ENCODE results near the gene USH2A. TPM values are rescaled to one million over a fixed set of nuclear protein-coding genes. Genes with fewer than 3 reads are reported as not detected.

Gene USH2A
- total RNA-seq, 1 donor from 2014 or later, result 0.02 TPM

DNA sequence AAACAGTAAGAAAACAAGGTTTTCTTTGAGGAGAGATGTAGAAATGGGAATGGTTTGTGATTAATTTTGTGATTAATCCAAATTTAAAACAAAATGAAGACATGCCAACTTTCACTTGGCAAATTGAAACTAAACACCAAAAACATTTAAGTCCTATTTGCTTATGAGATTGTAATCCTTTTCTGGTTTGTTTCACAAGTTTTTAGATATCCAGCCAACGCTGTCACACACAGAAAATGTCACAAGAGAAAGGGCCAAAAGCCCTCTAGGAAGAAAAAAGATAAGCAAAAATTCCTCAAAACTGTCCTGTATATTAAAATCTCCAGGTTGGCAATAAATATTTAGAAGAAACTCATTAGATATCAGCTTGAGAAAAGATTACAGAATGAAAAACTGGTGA lies 2.5 kb downstream of the USH2A start:
- no peak for DNase-seq (ENCODE audit: low read depth)
- H3K27ac ChIP-seq (ENCODE audit: low read depth, low read length), result no peak overlapping the region
- no peak overlapping the region for H3K9ac ChIP-seq (ENCODE audit: low read length)
- H3K4me3 Mint-ChIP-seq (ENCODE audit: unreplicated experiment), result no peak overlapping the region
- H3K4me1 Mint-ChIP-seq (ENCODE audit: low read depth, unreplicated experiment), result no peaks in the 10 kb centered on the region
- H3K27ac Mint-ChIP-seq (ENCODE audit: unreplicated experiment), result no peak overlapping the region
- no peaks in the 10 kb centered on the region for H4K20me1 ChIP-seq (ENCODE audit: insufficient read depth, low read length)
- FAIRE-seq, result no peak
- no peaks in the 10 kb centered on the region for H3K9me3 ChIP-seq (ENCODE audit: insufficient read depth, low read depth, low read length)
- H3K27me3 Mint-ChIP-seq (ENCODE audit: low read depth, unreplicated experiment), result no peaks in the 10 kb centered on the region
- TF ChIP-seq, protein P1, sequence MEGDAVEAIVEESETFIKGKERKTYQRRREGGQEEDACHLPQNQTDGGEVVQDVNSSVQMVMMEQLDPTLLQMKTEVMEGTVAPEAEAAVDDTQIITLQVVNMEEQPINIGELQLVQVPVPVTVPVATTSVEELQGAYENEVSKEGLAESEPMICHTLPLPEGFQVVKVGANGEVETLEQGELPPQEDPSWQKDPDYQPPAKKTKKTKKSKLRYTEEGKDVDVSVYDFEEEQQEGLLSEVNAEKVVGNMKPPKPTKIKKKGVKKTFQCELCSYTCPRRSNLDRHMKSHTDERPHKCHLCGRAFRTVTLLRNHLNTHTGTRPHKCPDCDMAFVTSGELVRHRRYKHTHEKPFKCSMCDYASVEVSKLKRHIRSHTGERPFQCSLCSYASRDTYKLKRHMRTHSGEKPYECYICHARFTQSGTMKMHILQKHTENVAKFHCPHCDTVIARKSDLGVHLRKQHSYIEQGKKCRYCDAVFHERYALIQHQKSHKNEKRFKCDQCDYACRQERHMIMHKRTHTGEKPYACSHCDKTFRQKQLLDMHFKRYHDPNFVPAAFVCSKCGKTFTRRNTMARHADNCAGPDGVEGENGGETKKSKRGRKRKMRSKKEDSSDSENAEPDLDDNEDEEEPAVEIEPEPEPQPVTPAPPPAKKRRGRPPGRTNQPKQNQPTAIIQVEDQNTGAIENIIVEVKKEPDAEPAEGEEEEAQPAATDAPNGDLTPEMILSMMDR (IDR thresholded peaks at IDR 0.05; ENCODE audit: insufficient read depth, low read depth, low read length), result no peak
- TF ChIP-seq EZH2 (IDR thresholded peaks at IDR 0.05; ENCODE audit: insufficient read depth, low read length), result no peak
- no peaks in the 10 kb centered on the region for H3K27me3 ChIP-seq (ENCODE audit: insufficient read depth, low read length)
- H3K4me3 ChIP-seq (ENCODE audit: insufficient read depth, low read depth, low read length), result no peak overlapping the region
- no peaks in the 10 kb centered on the region for H3K36me3 Mint-ChIP-seq (ENCODE audit: low read depth, unreplicated experiment)
- no peak overlapping the region for H3K4me2 ChIP-seq (ENCODE audit: low read length)
- H3K4me1 ChIP-seq (ENCODE audit: insufficient read depth, low read length), result no peaks in the 10 kb centered on the region
- H3K9me3 Mint-ChIP-seq (ENCODE audit: unreplicated experiment), result no peaks in the 10 kb centered on the region
- no peaks in the 10 kb centered on the region for H3K79me2 ChIP-seq (ENCODE audit: insufficient read depth, low read length)
- no peak overlapping the region for H2AFZ ChIP-seq (ENCODE audit: low read depth, low read length)
- H3K36me3 ChIP-seq (ENCODE audit: insufficient read depth, low read length), result no peaks in the 10 kb centered on the region

DNA sequence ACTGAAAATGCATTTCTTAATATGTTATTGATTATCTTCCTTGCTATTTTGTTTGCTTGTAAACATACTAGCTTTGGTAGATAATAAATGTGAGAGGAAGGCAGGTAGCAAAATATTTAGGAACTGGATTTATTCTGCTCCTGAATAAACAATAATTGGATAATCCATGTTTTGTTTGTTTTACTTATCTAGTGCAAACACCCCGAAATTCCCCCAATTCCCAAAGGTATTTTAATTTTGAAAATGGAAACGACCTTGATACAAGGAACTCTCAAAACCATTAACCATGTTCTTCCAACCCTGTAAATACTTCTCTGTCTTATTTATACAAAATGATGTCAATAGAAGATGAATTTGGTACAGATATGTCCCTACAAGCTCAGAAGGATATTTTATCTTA lies 3.0 kb downstream of the USH2A start:
- Histone ChIP-seq H2AFZ (ENCODE audit: low read depth, low read length) (no peak overlapping the region), H3K27ac (ENCODE audit: low read depth, low read length) (no peak overlapping the region), H4K20me1 (ENCODE audit: insufficient read depth, low read length) (no peaks in the 10 kb centered on the region), H3K9me3 (ENCODE audit: insufficient read depth, low read depth, low read length) (no peaks in the 10 kb centered on the region), H3K27me3 (ENCODE audit: insufficient read depth, low read length) (no peaks in the 10 kb centered on the region), H3K79me2 (ENCODE audit: insufficient read depth, low read length) (no peaks in the 10 kb centered on the region), H3K4me3 (ENCODE audit: insufficient read depth, low read depth, low read length) (no peak overlapping the region), H3K4me1 (ENCODE audit: insufficient read depth, low read length) (no peaks in the 10 kb centered on the region), H3K36me3 (ENCODE audit: insufficient read depth, low read length) (no peaks in the 10 kb centered on the region), H3K9ac (ENCODE audit: low read length) (no peak overlapping the region), H3K4me2 (ENCODE audit: low read length) (no peak overlapping the region)
- H3K4me3 Mint-ChIP-seq (ENCODE audit: unreplicated experiment), result no peak overlapping the region
- H3K27me3 Mint-ChIP-seq (ENCODE audit: low read depth, unreplicated experiment), result no peaks in the 10 kb centered on the region
- no peaks in the 10 kb centered on the region for H3K36me3 Mint-ChIP-seq (ENCODE audit: low read depth, unreplicated experiment)
- TF ChIP-seq, protein P1 (IDR thresholded peaks at IDR 0.05; ENCODE audit: insufficient read depth, low read depth, low read length), result no peak
- TF ChIP-seq EZH2 (IDR thresholded peaks at IDR 0.05; ENCODE audit: insufficient read depth, low read length), result no peak
- H3K4me1 Mint-ChIP-seq (ENCODE audit: low read depth, unreplicated experiment), result no peaks in the 10 kb centered on the region
- H3K27ac Mint-ChIP-seq (ENCODE audit: unreplicated experiment), result no peak overlapping the region
- FAIRE-seq (no peak), DNase-seq (ENCODE audit: low read depth) (no peak)
- no peaks in the 10 kb centered on the region for H3K9me3 Mint-ChIP-seq (ENCODE audit: unreplicated experiment)

DNA sequence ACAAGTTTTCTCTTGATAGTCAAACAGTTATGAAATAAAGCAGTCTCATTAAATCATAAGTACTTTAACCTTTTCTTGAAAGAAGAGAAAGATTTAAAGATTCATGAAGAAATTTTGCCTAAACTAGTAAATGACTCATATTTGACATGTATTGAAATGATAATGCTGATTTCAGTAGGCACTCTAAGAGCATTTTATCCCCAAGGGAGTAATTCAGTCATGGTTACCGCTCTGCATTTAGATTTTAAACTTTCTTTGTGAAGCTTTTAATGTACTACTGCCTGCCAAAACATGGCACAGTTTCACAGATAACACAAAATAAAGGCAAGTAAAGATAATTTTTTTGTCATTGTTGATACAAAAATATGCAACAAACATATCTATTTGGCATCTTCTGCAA lies 6.8 kb downstream of the USH2A start:
- Mint-ChIP-seq H3K27me3 (ENCODE audit: low read depth, unreplicated experiment) (no peaks in the 10 kb centered on the region), H3K4me3 (ENCODE audit: unreplicated experiment) (no peak overlapping the region), H3K4me1 (ENCODE audit: low read depth, unreplicated experiment) (no peaks in the 10 kb centered on the region), H3K27ac (ENCODE audit: unreplicated experiment) (no peak overlapping the region), H3K9me3 (ENCODE audit: unreplicated experiment) (no peaks in the 10 kb centered on the region), H3K36me3 (ENCODE audit: low read depth, unreplicated experiment) (no peaks in the 10 kb centered on the region)
- Histone ChIP-seq H4K20me1 (ENCODE audit: insufficient read depth, low read length) (no peaks in the 10 kb centered on the region), H3K9me3 (ENCODE audit: insufficient read depth, low read depth, low read length) (no peaks in the 10 kb centered on the region), H3K4me1 (ENCODE audit: insufficient read depth, low read length) (no peaks in the 10 kb centered on the region), H2AFZ (ENCODE audit: low read depth, low read length) (no peak overlapping the region), H3K4me3 (ENCODE audit: insufficient read depth, low read depth, low read length) (no peak overlapping the region), H3K27me3 (ENCODE audit: insufficient read depth, low read length) (no peaks in the 10 kb centered on the region), H3K36me3 (ENCODE audit: insufficient read depth, low read length) (no peaks in the 10 kb centered on the region), H3K9ac (ENCODE audit: low read length) (no peak overlapping the region), H3K79me2 (ENCODE audit: insufficient read depth, low read length) (no peaks in the 10 kb centered on the region), H3K4me2 (ENCODE audit: low read length) (no peak overlapping the region), H3K27ac (ENCODE audit: low read depth, low read length) (no peak overlapping the region)
- no peak for FAIRE-seq
- DNase-seq (ENCODE audit: low read depth), result no peak
- TF ChIP-seq, protein P1 (IDR thresholded peaks at IDR 0.05; ENCODE audit: insufficient read depth, low read depth, low read length), result no peak
- no peak for TF ChIP-seq EZH2 (IDR thresholded peaks at IDR 0.05; ENCODE audit: insufficient read depth, low read length)
